Neural cell (in vitro differentiated cells): Measurements from ENCODE around the gene CSNK2B. TPM values are rescaled to one million over a fixed set of nuclear protein-coding genes. Genes with fewer than 3 reads are reported as not detected.

Experiments used
- H2AFZ ChIP-seq: fragments of 200-600, 300-800 bp; sonication (generic), shearing (Covaris generic); 2 replicates; pipeline ENCODE4 v1.6.0; 2014; ENCODE audit warnings: low read depth, mild to moderate bottlenecking, antibody characterized with exemption, low read length, moderate library complexity
- H3F3A ChIP-seq: fragments of 200-600 bp; shearing (Covaris generic); 2 replicates; pipeline ENCODE4 v1.6.1; 2016; ENCODE audit warnings: mild to moderate bottlenecking, moderate library complexity, mixed read lengths, antibody characterized with exemption, low read length; ENCODE audit not compliant: insufficient read depth, poor library complexity, severe bottlenecking
- H3K27ac ChIP-seq: fragments of 200-600, 300-800 bp; sonication (generic), shearing (Covaris generic); 2 replicates; pipeline ENCODE4 v1.5.1; 2014; ENCODE audit warnings: mild to moderate bottlenecking, low read length, moderate library complexity
- H3K27me3 ChIP-seq: fragments of 300-800, 200-600 bp; sonication (generic), shearing (Covaris generic); 2 replicates; pipeline ENCODE4 v1.6.0; 2014; ENCODE audit warnings: mild to moderate bottlenecking, low read depth, low read length, moderate library complexity; ENCODE audit not compliant: insufficient read depth
- H3K36me3 ChIP-seq: fragments of 300-800, 200-600 bp; sonication (generic), shearing (Covaris generic); 2 replicates; pipeline ENCODE4 v1.5.1; 2014; ENCODE audit warnings: mild to moderate bottlenecking, antibody characterized with exemption, low read length, moderate library complexity; ENCODE audit not compliant: insufficient read depth
- H3K4me2 ChIP-seq: fragments of 300-800, 200-600 bp; sonication (generic), shearing (Covaris generic); 2 replicates; pipeline ENCODE4 v1.6.0; 2014; ENCODE audit warnings: mild to moderate bottlenecking, low read length
- H3K4me3 ChIP-seq: fragments of 300-800, 200-600 bp; sonication (generic), shearing (Covaris generic); 2 replicates; pipeline ENCODE4 v1.5.1; 2014; ENCODE audit warnings: mild to moderate bottlenecking, low read length, moderate library complexity
- H3K79me2 ChIP-seq: fragments of 200-600 bp; shearing (Covaris generic); replicated peaks from 2 replicates; pipeline ENCODE4 v1.6.0; 2014; ENCODE audit warnings: mild to moderate bottlenecking, low read length, moderate library complexity; ENCODE audit not compliant: insufficient read depth
- H3K9ac ChIP-seq: fragments of 300-800, 200-600 bp; sonication (generic), shearing (Covaris generic); 2 replicates; pipeline ENCODE4 v1.6.1; 2016; ENCODE audit warnings: mild to moderate bottlenecking, low read length, mixed read lengths
- H3K9me2 ChIP-seq: fragments of 200-600 bp; shearing (Covaris generic); 2 replicates; pipeline ENCODE4 v1.6.1; 2016; ENCODE audit warnings: mild to moderate bottlenecking, low read length, mixed read lengths; ENCODE audit not compliant: insufficient read depth
- H3K9me3 ChIP-seq: fragments of 200-600, 300-800 bp; sonication (generic), shearing (Covaris generic); 2 replicates; pipeline ENCODE4 v1.6.1; 2016; ENCODE audit warnings: mild to moderate bottlenecking, mixed run types, low read length, moderate library complexity, mixed read lengths
- H4K20me1 ChIP-seq: fragments of 200-600 bp; shearing (Covaris generic); 2 replicates; pipeline ENCODE4 v1.6.1; 2016; ENCODE audit warnings: mild to moderate bottlenecking, mixed run types; ENCODE audit not compliant: insufficient read depth
- EP300 ChIP-seq: fragments of 450-650 bp; conservative IDR thresholded peaks from 2 replicates; pipeline ENCODE4 v1.6.1; 2014; ENCODE audit warnings: antibody characterized with exemption, mild to moderate bottlenecking, moderate library complexity; ENCODE audit not compliant: poor library complexity, severe bottlenecking
- EZH2 ChIP-seq: fragments of 200-600, 300-800 bp; shearing (Covaris generic), sonication (generic); IDR thresholded peaks from 2 replicates; pipeline ENCODE4 v1.6.1; 2014; ENCODE audit warnings: antibody characterized with exemption, low read length, borderline replicate concordance, mild to moderate bottlenecking; ENCODE audit not compliant: insufficient read depth, poor library complexity, severe bottlenecking
- MXI1 ChIP-seq: fragments of 450-650 bp; conservative IDR thresholded peaks from 2 replicates; pipeline ENCODE4 v1.6.1; 2014; ENCODE audit warnings: antibody characterized with exemption, mild to moderate bottlenecking; ENCODE audit not compliant: poor library complexity, severe bottlenecking
- POLR2AphosphoS5 ChIP-seq: IDR thresholded peaks from 2 replicates; pipeline ENCODE4 v1.6.1; 2012
- RAD21 ChIP-seq: fragments of 450-650 bp; conservative IDR thresholded peaks from 2 replicates; pipeline ENCODE4 v1.6.1; 2014; ENCODE audit warnings: antibody characterized with exemption, mild to moderate bottlenecking, moderate library complexity
- SMC3 ChIP-seq: fragments of 450-650 bp; conservative IDR thresholded peaks from 2 replicates; pipeline ENCODE4 v1.6.1; 2014; ENCODE audit warnings: antibody characterized with exemption, mild to moderate bottlenecking, moderate library complexity; ENCODE audit not compliant: poor library complexity
- TAF1 ChIP-seq: IDR thresholded peaks from 2 replicates; pipeline ENCODE4 v1.6.1; 2012; ENCODE audit warnings: low read depth
- polyA plus RNA-seq: library from polyadenylated mRNA; depleted of rRNA; stranded (reverse); fragments of >200 nt; gene quantifications from 2 replicates; pipeline ENCODE4 v1.2.3, GENCODE V29; 2014
- TF ChIP-seq, protein P1 (sequence below): fragments of 450-650 bp; IDR thresholded peaks from 2 replicates; pipeline ENCODE4 v1.5.1; 2014; ENCODE audit warnings: antibody characterized with exemption, mild to moderate bottlenecking, moderate library complexity; ENCODE audit not compliant: poor library complexity, severe bottlenecking
- TF ChIP-seq, protein P2 (sequence below): IDR thresholded peaks from 2 replicates; pipeline ENCODE4 v1.6.1; 2012; ENCODE audit warnings: borderline replicate concordance

CSNK2B gene
- polyA plus RNA-seq, 1 donor from 2014 or later: 135 TPM

DNA sequence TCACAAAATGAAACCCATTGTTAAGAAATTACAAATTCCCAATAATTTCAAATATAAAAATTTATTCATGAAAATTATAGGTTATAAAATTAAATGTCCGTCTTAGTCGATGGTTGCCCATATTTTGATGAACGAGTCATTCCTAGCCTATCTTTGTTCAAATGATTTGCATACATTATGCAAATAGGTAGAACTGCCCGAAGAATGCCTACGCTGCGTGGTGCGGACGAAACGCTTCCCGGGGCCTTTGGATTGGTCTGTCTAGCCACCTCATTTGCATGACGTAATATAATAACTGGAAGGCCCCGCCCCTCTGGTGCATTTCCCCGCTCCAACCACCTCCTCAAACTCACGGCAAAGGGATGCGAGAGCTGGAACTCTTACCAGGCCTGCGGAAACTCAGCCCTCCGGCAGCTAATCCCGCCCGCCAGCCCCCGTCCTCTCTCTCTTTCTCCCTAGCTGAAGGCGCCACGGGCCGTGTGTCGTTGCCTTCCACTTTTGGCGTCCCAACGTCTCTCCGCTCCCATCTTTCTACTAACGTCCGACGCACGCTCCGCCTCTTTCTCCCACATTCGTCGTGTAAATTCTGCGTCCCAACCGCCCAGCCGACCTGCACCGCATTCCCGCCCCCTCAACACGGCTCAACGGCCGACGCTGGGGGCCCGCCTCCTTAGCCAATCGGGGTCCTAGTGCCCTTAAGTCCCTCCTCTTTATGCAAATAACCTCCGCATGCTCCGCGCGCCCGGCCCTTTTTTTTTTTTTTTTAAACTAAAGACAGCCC is 45.9 kb upstream of the CSNK2B start:
- Histone ChIP-seq H2AFZ (peak overlapping the region; percentile 19), H3K9me2 (no peaks in the 10 kb centered on the region), H3K36me3 (no peaks in the 10 kb centered on the region), H3F3A (no peaks in the 10 kb centered on the region), H4K20me1 (no peaks in the 10 kb centered on the region), H3K9me3 (no peaks in the 10 kb centered on the region), H3K4me2 (peak overlapping the region; percentile 17), H3K79me2 (peaks cover 38% of the 10 kb centered on the region), H3K27me3 (no peaks in the 10 kb centered on the region), H3K27ac (peak overlapping the region; percentile 99), H3K4me3 (peak overlapping the region; percentile 93), H3K9ac (peak overlapping the region; percentile 100)
- peak; percentile 50 for TF ChIP-seq MXI1
- TF ChIP-seq POLR2AphosphoS5: peak; percentile 94
- peak; percentile 51 for TF ChIP-seq SMC3
- TF ChIP-seq EZH2: no peak
- peak; percentile 43 for TF ChIP-seq RAD21
- peak; percentile 66 for TF ChIP-seq TAF1
- peak; percentile 72 for TF ChIP-seq EP300
- TF ChIP-seq, protein P1, sequence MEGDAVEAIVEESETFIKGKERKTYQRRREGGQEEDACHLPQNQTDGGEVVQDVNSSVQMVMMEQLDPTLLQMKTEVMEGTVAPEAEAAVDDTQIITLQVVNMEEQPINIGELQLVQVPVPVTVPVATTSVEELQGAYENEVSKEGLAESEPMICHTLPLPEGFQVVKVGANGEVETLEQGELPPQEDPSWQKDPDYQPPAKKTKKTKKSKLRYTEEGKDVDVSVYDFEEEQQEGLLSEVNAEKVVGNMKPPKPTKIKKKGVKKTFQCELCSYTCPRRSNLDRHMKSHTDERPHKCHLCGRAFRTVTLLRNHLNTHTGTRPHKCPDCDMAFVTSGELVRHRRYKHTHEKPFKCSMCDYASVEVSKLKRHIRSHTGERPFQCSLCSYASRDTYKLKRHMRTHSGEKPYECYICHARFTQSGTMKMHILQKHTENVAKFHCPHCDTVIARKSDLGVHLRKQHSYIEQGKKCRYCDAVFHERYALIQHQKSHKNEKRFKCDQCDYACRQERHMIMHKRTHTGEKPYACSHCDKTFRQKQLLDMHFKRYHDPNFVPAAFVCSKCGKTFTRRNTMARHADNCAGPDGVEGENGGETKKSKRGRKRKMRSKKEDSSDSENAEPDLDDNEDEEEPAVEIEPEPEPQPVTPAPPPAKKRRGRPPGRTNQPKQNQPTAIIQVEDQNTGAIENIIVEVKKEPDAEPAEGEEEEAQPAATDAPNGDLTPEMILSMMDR: no peak
- TF ChIP-seq, protein P2, sequence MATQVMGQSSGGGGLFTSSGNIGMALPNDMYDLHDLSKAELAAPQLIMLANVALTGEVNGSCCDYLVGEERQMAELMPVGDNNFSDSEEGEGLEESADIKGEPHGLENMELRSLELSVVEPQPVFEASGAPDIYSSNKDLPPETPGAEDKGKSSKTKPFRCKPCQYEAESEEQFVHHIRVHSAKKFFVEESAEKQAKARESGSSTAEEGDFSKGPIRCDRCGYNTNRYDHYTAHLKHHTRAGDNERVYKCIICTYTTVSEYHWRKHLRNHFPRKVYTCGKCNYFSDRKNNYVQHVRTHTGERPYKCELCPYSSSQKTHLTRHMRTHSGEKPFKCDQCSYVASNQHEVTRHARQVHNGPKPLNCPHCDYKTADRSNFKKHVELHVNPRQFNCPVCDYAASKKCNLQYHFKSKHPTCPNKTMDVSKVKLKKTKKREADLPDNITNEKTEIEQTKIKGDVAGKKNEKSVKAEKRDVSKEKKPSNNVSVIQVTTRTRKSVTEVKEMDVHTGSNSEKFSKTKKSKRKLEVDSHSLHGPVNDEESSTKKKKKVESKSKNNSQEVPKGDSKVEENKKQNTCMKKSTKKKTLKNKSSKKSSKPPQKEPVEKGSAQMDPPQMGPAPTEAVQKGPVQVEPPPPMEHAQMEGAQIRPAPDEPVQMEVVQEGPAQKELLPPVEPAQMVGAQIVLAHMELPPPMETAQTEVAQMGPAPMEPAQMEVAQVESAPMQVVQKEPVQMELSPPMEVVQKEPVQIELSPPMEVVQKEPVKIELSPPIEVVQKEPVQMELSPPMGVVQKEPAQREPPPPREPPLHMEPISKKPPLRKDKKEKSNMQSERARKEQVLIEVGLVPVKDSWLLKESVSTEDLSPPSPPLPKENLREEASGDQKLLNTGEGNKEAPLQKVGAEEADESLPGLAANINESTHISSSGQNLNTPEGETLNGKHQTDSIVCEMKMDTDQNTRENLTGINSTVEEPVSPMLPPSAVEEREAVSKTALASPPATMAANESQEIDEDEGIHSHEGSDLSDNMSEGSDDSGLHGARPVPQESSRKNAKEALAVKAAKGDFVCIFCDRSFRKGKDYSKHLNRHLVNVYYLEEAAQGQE: peak; percentile 94

DNA sequence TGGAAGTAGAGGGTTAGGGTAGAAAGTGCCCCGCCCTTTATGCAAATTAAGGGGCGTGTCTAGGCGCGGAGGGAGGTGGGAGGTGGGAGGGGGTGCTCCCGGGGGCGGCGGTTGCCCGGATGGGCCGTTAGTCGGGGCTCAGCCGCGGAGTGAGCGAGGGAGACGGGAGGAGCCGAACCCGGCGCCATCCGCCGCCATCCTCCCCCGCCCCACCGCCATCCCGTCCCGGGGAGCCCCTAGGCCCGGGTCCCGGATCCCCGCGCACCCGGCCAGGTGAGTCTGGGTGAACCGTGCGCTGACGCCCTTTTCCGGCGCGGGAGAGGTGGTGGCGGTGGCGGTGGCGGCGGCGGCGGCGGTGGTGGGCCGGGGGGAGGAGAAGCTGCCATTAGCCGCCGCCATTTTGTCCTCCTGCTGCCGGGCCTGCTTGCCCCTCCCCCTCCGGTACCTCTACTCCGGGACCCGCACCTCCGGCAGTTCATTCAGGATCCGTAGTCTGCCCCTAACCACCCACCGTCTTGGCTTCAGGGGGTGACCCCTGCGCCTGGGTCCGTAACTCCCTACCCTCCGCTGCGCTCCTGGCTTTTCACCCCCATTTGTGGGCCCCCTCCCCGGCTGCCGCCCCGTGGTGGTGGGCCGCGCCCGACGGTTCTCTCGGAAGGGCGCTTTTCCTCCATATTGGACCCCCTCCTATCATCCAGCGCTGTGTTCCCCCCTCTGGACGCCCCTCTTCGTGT is 45.1 kb upstream of the CSNK2B start, which contains the start of gene PRRC2A:
TSS of gene PRRC2A (plus strand) at position 130 of the 734 bp plus-strand sequence. CDS start 2,075 bp downstream, outside the sequence.
- TF ChIP-seq EP300: no peak
- TF ChIP-seq EZH2: no peak
- TF ChIP-seq, protein P1: no peak
- TF ChIP-seq POLR2AphosphoS5: peak; percentile 69
- no peak for TF ChIP-seq MXI1
- TF ChIP-seq RAD21: peak; percentile 15
- TF ChIP-seq, protein P2: peak; percentile 88
- TF ChIP-seq TAF1: peak; percentile 85
- no peak for TF ChIP-seq SMC3
- Histone ChIP-seq H3F3A (no peaks in the 10 kb centered on the region), H4K20me1 (no peaks in the 10 kb centered on the region), H3K79me2 (peaks cover 41% of the 10 kb centered on the region), H3K9ac (peak within 1 kb of the TSS; percentile 100), H3K4me3 (peak within 1 kb of the TSS; percentile 93), H3K9me2 (no peaks in the 10 kb centered on the region), H3K27ac (peak within 1 kb of the TSS; percentile 99), H3K27me3 (no peaks in the 10 kb centered on the region), H3K36me3 (peaks cover 2% of the 10 kb centered on the region), H3K4me2 (peak within 1 kb of the TSS; percentile 100), H3K9me3 (no peaks in the 10 kb centered on the region), H2AFZ (peak within 1 kb of the TSS; percentile 88)
